Neural cell (in vitro differentiated cells): ENCODE measurements around the gene RABGGTA. TPM values are rescaled to one million over a fixed set of nuclear protein-coding genes. Genes with fewer than 3 reads are reported as not detected.

ENCODE experiments used
- H2AFZ ChIP-seq: fragments of 200-600, 300-800 bp; sonication (generic), shearing (Covaris generic); 2 replicates; pipeline ENCODE4 v1.6.0; 2014; ENCODE audit warnings: low read depth, mild to moderate bottlenecking, antibody characterized with exemption, low read length, moderate library complexity
- H3F3A ChIP-seq: fragments of 200-600 bp; shearing (Covaris generic); 2 replicates; pipeline ENCODE4 v1.6.1; 2016; ENCODE audit warnings: mild to moderate bottlenecking, moderate library complexity, mixed read lengths, antibody characterized with exemption, low read length; ENCODE audit not compliant: insufficient read depth, poor library complexity, severe bottlenecking
- H3K27ac ChIP-seq: fragments of 200-600, 300-800 bp; sonication (generic), shearing (Covaris generic); 2 replicates; pipeline ENCODE4 v1.5.1; 2014; ENCODE audit warnings: mild to moderate bottlenecking, low read length, moderate library complexity
- H3K27me3 ChIP-seq: fragments of 300-800, 200-600 bp; sonication (generic), shearing (Covaris generic); 2 replicates; pipeline ENCODE4 v1.6.0; 2014; ENCODE audit warnings: mild to moderate bottlenecking, low read depth, low read length, moderate library complexity; ENCODE audit not compliant: insufficient read depth
- H3K36me3 ChIP-seq: fragments of 300-800, 200-600 bp; sonication (generic), shearing (Covaris generic); 2 replicates; pipeline ENCODE4 v1.5.1; 2014; ENCODE audit warnings: mild to moderate bottlenecking, antibody characterized with exemption, low read length, moderate library complexity; ENCODE audit not compliant: insufficient read depth
- H3K4me2 ChIP-seq: fragments of 300-800, 200-600 bp; sonication (generic), shearing (Covaris generic); 2 replicates; pipeline ENCODE4 v1.6.0; 2014; ENCODE audit warnings: mild to moderate bottlenecking, low read length
- H3K4me3 ChIP-seq: fragments of 300-800, 200-600 bp; sonication (generic), shearing (Covaris generic); 2 replicates; pipeline ENCODE4 v1.5.1; 2014; ENCODE audit warnings: mild to moderate bottlenecking, low read length, moderate library complexity
- H3K79me2 ChIP-seq: fragments of 200-600 bp; shearing (Covaris generic); replicated peaks from 2 replicates; pipeline ENCODE4 v1.6.0; 2014; ENCODE audit warnings: mild to moderate bottlenecking, low read length, moderate library complexity; ENCODE audit not compliant: insufficient read depth
- H3K9ac ChIP-seq: fragments of 300-800, 200-600 bp; sonication (generic), shearing (Covaris generic); 2 replicates; pipeline ENCODE4 v1.6.1; 2016; ENCODE audit warnings: mild to moderate bottlenecking, low read length, mixed read lengths
- H3K9me2 ChIP-seq: fragments of 200-600 bp; shearing (Covaris generic); 2 replicates; pipeline ENCODE4 v1.6.1; 2016; ENCODE audit warnings: mild to moderate bottlenecking, low read length, mixed read lengths; ENCODE audit not compliant: insufficient read depth
- H3K9me3 ChIP-seq: fragments of 200-600, 300-800 bp; sonication (generic), shearing (Covaris generic); 2 replicates; pipeline ENCODE4 v1.6.1; 2016; ENCODE audit warnings: mild to moderate bottlenecking, mixed run types, low read length, moderate library complexity, mixed read lengths
- H4K20me1 ChIP-seq: fragments of 200-600 bp; shearing (Covaris generic); 2 replicates; pipeline ENCODE4 v1.6.1; 2016; ENCODE audit warnings: mild to moderate bottlenecking, mixed run types; ENCODE audit not compliant: insufficient read depth
- EP300 ChIP-seq: fragments of 450-650 bp; conservative IDR thresholded peaks from 2 replicates; pipeline ENCODE4 v1.6.1; 2014; ENCODE audit warnings: antibody characterized with exemption, mild to moderate bottlenecking, moderate library complexity; ENCODE audit not compliant: poor library complexity, severe bottlenecking
- EZH2 ChIP-seq: fragments of 200-600, 300-800 bp; shearing (Covaris generic), sonication (generic); IDR thresholded peaks from 2 replicates; pipeline ENCODE4 v1.6.1; 2014; ENCODE audit warnings: antibody characterized with exemption, low read length, borderline replicate concordance, mild to moderate bottlenecking; ENCODE audit not compliant: insufficient read depth, poor library complexity, severe bottlenecking
- MXI1 ChIP-seq: fragments of 450-650 bp; conservative IDR thresholded peaks from 2 replicates; pipeline ENCODE4 v1.6.1; 2014; ENCODE audit warnings: antibody characterized with exemption, mild to moderate bottlenecking; ENCODE audit not compliant: poor library complexity, severe bottlenecking
- POLR2AphosphoS5 ChIP-seq: IDR thresholded peaks from 2 replicates; pipeline ENCODE4 v1.6.1; 2012
- RAD21 ChIP-seq: fragments of 450-650 bp; conservative IDR thresholded peaks from 2 replicates; pipeline ENCODE4 v1.6.1; 2014; ENCODE audit warnings: antibody characterized with exemption, mild to moderate bottlenecking, moderate library complexity
- REST ChIP-seq: IDR thresholded peaks from 2 replicates; pipeline ENCODE4 v1.6.1; 2012; ENCODE audit warnings: borderline replicate concordance
- SMC3 ChIP-seq: fragments of 450-650 bp; conservative IDR thresholded peaks from 2 replicates; pipeline ENCODE4 v1.6.1; 2014; ENCODE audit warnings: antibody characterized with exemption, mild to moderate bottlenecking, moderate library complexity; ENCODE audit not compliant: poor library complexity
- TAF1 ChIP-seq: IDR thresholded peaks from 2 replicates; pipeline ENCODE4 v1.6.1; 2012; ENCODE audit warnings: low read depth
- polyA plus RNA-seq: library from polyadenylated mRNA; depleted of rRNA; stranded (reverse); fragments of >200 nt; gene quantifications from 2 replicates; pipeline ENCODE4 v1.2.3, GENCODE V29; 2014
- TF ChIP-seq, protein P1 (sequence below): fragments of 450-650 bp; IDR thresholded peaks from 2 replicates; pipeline ENCODE4 v1.5.1; 2014; ENCODE audit warnings: antibody characterized with exemption, mild to moderate bottlenecking, moderate library complexity; ENCODE audit not compliant: poor library complexity, severe bottlenecking

RABGGTA gene
- polyA plus RNA-seq, 1 donor from 2014 or later, result 33.2 TPM

- H3K27ac ChIP-seq, result no peak overlapping the region
- H3F3A ChIP-seq, result no peaks in the 10 kb centered on the region
- H3K9ac ChIP-seq, result no peak overlapping the region
- H3K79me2 ChIP-seq, result peaks cover 28% of the 10 kb centered on the region
- H2AFZ ChIP-seq, result no peak overlapping the region
- peaks cover 5% of the 10 kb centered on the region for H4K20me1 ChIP-seq
- H3K4me2 ChIP-seq, result peak overlapping the region; percentile 86
- peak overlapping the region; percentile 78 for H3K4me3 ChIP-seq
- H3K9me2 ChIP-seq, result no peaks in the 10 kb centered on the region
- no peak for TF ChIP-seq EP300
- TF ChIP-seq POLR2AphosphoS5, result no peak
- no peak for TF ChIP-seq TAF1
- TF ChIP-seq EZH2, result no peak
- TF ChIP-seq, protein P1, sequence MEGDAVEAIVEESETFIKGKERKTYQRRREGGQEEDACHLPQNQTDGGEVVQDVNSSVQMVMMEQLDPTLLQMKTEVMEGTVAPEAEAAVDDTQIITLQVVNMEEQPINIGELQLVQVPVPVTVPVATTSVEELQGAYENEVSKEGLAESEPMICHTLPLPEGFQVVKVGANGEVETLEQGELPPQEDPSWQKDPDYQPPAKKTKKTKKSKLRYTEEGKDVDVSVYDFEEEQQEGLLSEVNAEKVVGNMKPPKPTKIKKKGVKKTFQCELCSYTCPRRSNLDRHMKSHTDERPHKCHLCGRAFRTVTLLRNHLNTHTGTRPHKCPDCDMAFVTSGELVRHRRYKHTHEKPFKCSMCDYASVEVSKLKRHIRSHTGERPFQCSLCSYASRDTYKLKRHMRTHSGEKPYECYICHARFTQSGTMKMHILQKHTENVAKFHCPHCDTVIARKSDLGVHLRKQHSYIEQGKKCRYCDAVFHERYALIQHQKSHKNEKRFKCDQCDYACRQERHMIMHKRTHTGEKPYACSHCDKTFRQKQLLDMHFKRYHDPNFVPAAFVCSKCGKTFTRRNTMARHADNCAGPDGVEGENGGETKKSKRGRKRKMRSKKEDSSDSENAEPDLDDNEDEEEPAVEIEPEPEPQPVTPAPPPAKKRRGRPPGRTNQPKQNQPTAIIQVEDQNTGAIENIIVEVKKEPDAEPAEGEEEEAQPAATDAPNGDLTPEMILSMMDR, result no peak
- TF ChIP-seq RAD21, result no peak
- TF ChIP-seq REST, result no peak
- no peak for TF ChIP-seq SMC3
- H3K36me3 ChIP-seq, result peaks cover under 1% of the 10 kb centered on the region
- H3K9me3 ChIP-seq, result no peaks in the 10 kb centered on the region
- no peaks in the 10 kb centered on the region for H3K27me3 ChIP-seq
Measured at GRCh38 chr14:24234095-24235005, 37.0 kb downstream of the RABGGTA start.

GRCh38 chr14:24233538-24233866 is 37.9 kb downstream of the RABGGTA start:
- no peak overlapping the region for H2AFZ ChIP-seq
- H3K27me3 ChIP-seq, result no peaks in the 10 kb centered on the region
- no peaks in the 10 kb centered on the region for H3K9me2 ChIP-seq
- TF ChIP-seq SMC3 (no peak), MXI1 (no peak), TAF1 (no peak), POLR2AphosphoS5 (no peak), EZH2 (no peak), RAD21 (no peak), REST (no peak), EP300 (no peak)
- TF ChIP-seq, protein P1, result no peak
- no peak overlapping the region for H3K27ac ChIP-seq
- H3K4me2 ChIP-seq, result peak overlapping the region; percentile 86
- H3K9ac ChIP-seq, result peak overlapping the region; percentile 84
- no peaks in the 10 kb centered on the region for H3K9me3 ChIP-seq
- H4K20me1 ChIP-seq, result no peaks in the 10 kb centered on the region
- peaks cover 28% of the 10 kb centered on the region for H3K79me2 ChIP-seq
- H3F3A ChIP-seq, result no peaks in the 10 kb centered on the region
- peak overlapping the region; percentile 78 for H3K4me3 ChIP-seq
- H3K36me3 ChIP-seq, result no peaks in the 10 kb centered on the region
